Heart left ventricle (tissue), 13 donors: Measurements from ENCODE around the gene RNF121.

Experiments used
- POLR2A ChIP-seq, 2 donors: fragments of 450-650 bp; IDR thresholded peaks; one replicate each; pipeline ENCODE4 v1.6.1; 2017; ENCODE audit warnings: antibody characterized with exemption in 2 of 2, mild to moderate bottlenecking in 2 of 2, moderate library complexity in 2 of 2
- TF ChIP-seq, protein P1 (sequence below), 12 donors: fragments of 200-600 bp; sonication (generic) in 4 of 12; IDR thresholded peaks; one replicate each; pipeline versions ENCODE4 v1.5.0 to v1.8.0; 2018 to 2022; ENCODE audit warnings: antibody characterized with exemption in 12 of 12, mild to moderate bottlenecking in 5 of 12
- donor health status: ischemic (EF 13 %, LVEDD 7.1; RV severe dilation, severe dysfunction).
- donor health status: DM: no; HTN: yes; CAD: no.
- donor health status: DM: no; HTN: no; CAD: no.
- donor health status: ischemic (EF 25% LVEDD 6.9; RV normal size, moderate dysfunction).
- donor health status: ischemic (EF 25% LVEDD 5.7; RV mildly dilated, moderate dysfunction).
- donor health status: ischemic (EF 35%, LVEDD 5.7; RV mildly dilated, moderate dysfunction).
- donor health status: nonischemic (EF 11% LVEDD 7.7; RV severe dilation, severe dysfunction).
- donor health status: DM: yes; HTN: yes; CAD: no.
- donor health status: PGD.
- donor health status: ischemic (EF 29% LVEDD 5.4; RV normal size, mild dysfunction).
- donor health status: nonischemic (EF 23%, LVEDD 6.1; RV moderate dilation, normal function).

DNA sequence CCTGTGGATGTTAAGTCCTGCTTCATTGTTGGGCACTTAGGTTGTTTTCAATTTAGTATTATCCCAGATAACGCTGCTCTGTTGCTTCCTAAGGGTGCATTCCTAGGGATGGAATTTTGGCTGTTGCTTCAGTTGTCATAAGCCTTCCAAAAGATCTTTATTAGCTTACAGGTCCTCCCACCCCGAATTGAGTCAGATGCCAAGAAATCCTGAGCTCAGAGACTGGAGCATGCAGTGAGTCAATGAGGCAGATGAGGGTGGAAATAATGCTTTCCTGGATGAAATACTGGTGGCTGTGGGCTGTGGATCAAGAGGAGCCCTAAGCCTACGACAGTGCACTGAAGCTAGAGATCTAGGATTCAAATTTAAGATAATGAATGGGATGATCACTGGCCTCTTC lies 59.2 kb downstream of the RNF121 start:
- TF ChIP-seq, protein P1, sequence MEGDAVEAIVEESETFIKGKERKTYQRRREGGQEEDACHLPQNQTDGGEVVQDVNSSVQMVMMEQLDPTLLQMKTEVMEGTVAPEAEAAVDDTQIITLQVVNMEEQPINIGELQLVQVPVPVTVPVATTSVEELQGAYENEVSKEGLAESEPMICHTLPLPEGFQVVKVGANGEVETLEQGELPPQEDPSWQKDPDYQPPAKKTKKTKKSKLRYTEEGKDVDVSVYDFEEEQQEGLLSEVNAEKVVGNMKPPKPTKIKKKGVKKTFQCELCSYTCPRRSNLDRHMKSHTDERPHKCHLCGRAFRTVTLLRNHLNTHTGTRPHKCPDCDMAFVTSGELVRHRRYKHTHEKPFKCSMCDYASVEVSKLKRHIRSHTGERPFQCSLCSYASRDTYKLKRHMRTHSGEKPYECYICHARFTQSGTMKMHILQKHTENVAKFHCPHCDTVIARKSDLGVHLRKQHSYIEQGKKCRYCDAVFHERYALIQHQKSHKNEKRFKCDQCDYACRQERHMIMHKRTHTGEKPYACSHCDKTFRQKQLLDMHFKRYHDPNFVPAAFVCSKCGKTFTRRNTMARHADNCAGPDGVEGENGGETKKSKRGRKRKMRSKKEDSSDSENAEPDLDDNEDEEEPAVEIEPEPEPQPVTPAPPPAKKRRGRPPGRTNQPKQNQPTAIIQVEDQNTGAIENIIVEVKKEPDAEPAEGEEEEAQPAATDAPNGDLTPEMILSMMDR (IDR thresholded peaks at IDR 0.05) = no peak
- no peak for TF ChIP-seq POLR2A (IDR thresholded peaks at IDR 0.05)
